WTC11 (cell line): ENCODE data around the gene ZFP92. TPM values are rescaled to one million over a fixed set of nuclear protein-coding genes. Genes with fewer than 3 reads are reported as not detected.
"Not testable (repeated sequence)": the region's sequence is repeated elsewhere in the genome, so short reads cannot be mapped to it uniquely, and the experiment has no call there.

Source experiments
- ATAC-seq: fragments of 200-7000 bp; cut with Tn5 transposase; 2 replicates; pipeline ENCODE4 v1.10.0; 2021; ENCODE audit warnings: mild to moderate bottlenecking, moderate library complexity
- CTCF ChIA-PET: fragments of 300-600 bp; sonication (Branson Sonifier 250); formaldehyde crosslinking; loops from one replicate; lab custom pipeline; 2021; ENCODE audit warnings: antibody characterized with exemption; lab: Charles Lee
- POLR2A ChIA-PET: fragments of 350-600 bp; sonication (Branson Sonifier 250); formaldehyde crosslinking; loops from one replicate; lab custom pipeline; 2021; ENCODE audit warnings: antibody characterized with exemption; lab: Charles Lee
- DNase-seq: peaks from one replicate; pipeline ENCODE4 v3.0.0; 2021; ENCODE audit warnings: low spot score
- H3K27ac Mint-ChIP-seq: 2 replicates; pipeline ENCODE4 v1.8.0; 2021; ENCODE audit warnings: mixed read lengths
- H3K27me3 Mint-ChIP-seq: 2 replicates; pipeline ENCODE4 v1.8.0; 2021; ENCODE audit warnings: low read depth, mild to moderate bottlenecking, moderate library complexity, mixed read lengths
- H3K36me3 Mint-ChIP-seq: 2 replicates; pipeline ENCODE4 v1.8.0; 2021; ENCODE audit warnings: mixed read lengths
- H3K4me1 Mint-ChIP-seq: 2 replicates; pipeline ENCODE4 v1.8.0; 2022; ENCODE audit warnings: mixed read lengths
- H3K4me3 Mint-ChIP-seq: 2 replicates; pipeline ENCODE4 v1.8.0; 2021; ENCODE audit warnings: mild to moderate bottlenecking, moderate library complexity, mixed read lengths
- H3K9me3 Mint-ChIP-seq: 2 replicates; pipeline ENCODE4 v1.8.0; 2021; ENCODE audit warnings: mixed read lengths
- CREB1 ChIP-seq: sonication (generic); formaldehyde crosslinking; IDR thresholded peaks from 2 replicates; pipeline ENCODE4 v1.8.0; 2023; ENCODE audit warnings: mild to moderate bottlenecking, missing genetic modification reagents
- E2F1 ChIP-seq: sonication (generic); formaldehyde crosslinking; IDR thresholded peaks from 2 replicates; pipeline ENCODE4 v1.8.0; 2022; ENCODE audit warnings: mild to moderate bottlenecking, missing genetic modification reagents
- ETV6 ChIP-seq: sonication (generic); formaldehyde crosslinking; IDR thresholded peaks from 2 replicates; pipeline ENCODE4 v1.8.1; 2022; ENCODE audit warnings: mild to moderate bottlenecking, missing genetic modification reagents
- FOXP1 ChIP-seq: sonication (generic); formaldehyde crosslinking; IDR thresholded peaks from 2 replicates; pipeline ENCODE4 v1.8.0; 2022; ENCODE audit warnings: missing genetic modification reagents, mild to moderate bottlenecking, moderate library complexity, borderline replicate concordance
- GRHL2 ChIP-seq: fragments of 250-450 bp; sonication (Bioruptor Pico); IDR thresholded peaks from 2 replicates; pipeline ENCODE4 v1.8.0; 2022; ENCODE audit warnings: mild to moderate bottlenecking, moderate library complexity; ENCODE audit not compliant: insufficient replicate concordance, severe bottlenecking
- JUN ChIP-seq: sonication (generic); formaldehyde crosslinking; IDR thresholded peaks from 2 replicates; pipeline ENCODE4 v1.8.0; 2023; ENCODE audit warnings: mild to moderate bottlenecking, missing genetic modification reagents
- NR3C1 ChIP-seq: sonication (generic); formaldehyde crosslinking; conservative IDR thresholded peaks from 2 replicates; pipeline ENCODE4 v1.8.1; 2023; ENCODE audit warnings: low read depth, mild to moderate bottlenecking, missing genetic modification reagents
- TCF7 ChIP-seq: sonication (generic); formaldehyde crosslinking; IDR thresholded peaks from 2 replicates; pipeline ENCODE4 v1.8.0; 2022; ENCODE audit warnings: mild to moderate bottlenecking, low read depth, missing genetic modification reagents, moderate library complexity
- USF2 ChIP-seq: sonication (generic); formaldehyde crosslinking; IDR thresholded peaks from 2 replicates; pipeline ENCODE4 v1.8.1; 2023; ENCODE audit warnings: mild to moderate bottlenecking, missing genetic modification reagents, moderate library complexity
- ZNF121 ChIP-seq: sonication (generic); formaldehyde crosslinking; IDR thresholded peaks from 2 replicates; pipeline ENCODE4 v1.8.0; 2023; ENCODE audit warnings: missing genetic modification reagents
- ZNF263 ChIP-seq: sonication (generic); formaldehyde crosslinking; IDR thresholded peaks from 2 replicates; pipeline ENCODE4 v1.8.1; 2022; ENCODE audit warnings: low read depth, mild to moderate bottlenecking, moderate library complexity, missing genetic modification reagents
- ZNF317 ChIP-seq: sonication (generic); formaldehyde crosslinking; IDR thresholded peaks from 2 replicates; pipeline ENCODE4 v1.8.1; 2023; ENCODE audit warnings: low read depth, mild to moderate bottlenecking, moderate library complexity, missing genetic modification reagents, borderline replicate concordance
- ZNF423 ChIP-seq: fragments of 250-450 bp; sonication (Bioruptor Pico); IDR thresholded peaks from 2 replicates; pipeline ENCODE4 v2.1.2; 2022; ENCODE audit warnings: mild to moderate bottlenecking, moderate library complexity
- ZSCAN18 ChIP-seq: fragments of 250-450 bp; sonication (Bioruptor Pico); IDR thresholded peaks from 2 replicates; pipeline ENCODE4 v2.1.2; 2022; ENCODE audit warnings: mild to moderate bottlenecking, moderate library complexity
- total RNA-seq: library from RNA; stranded (reverse); gene quantifications from 3 replicates; pipeline ENCODE4 v1.2.3, GENCODE V29; 2021

Gene ZFP92
- total RNA-seq, 1 experiment from 2014 or later: 0.31 TPM

- Mint-ChIP-seq H3K27ac (no peak overlapping the region), H3K4me1 (no peaks in the 10 kb centered on the region), H3K9me3 (no peaks in the 10 kb centered on the region), H3K4me3 (no peak overlapping the region), H3K27me3 (no peaks in the 10 kb centered on the region), H3K36me3 (no peaks in the 10 kb centered on the region)
- CTCF ChIA-PET: interaction anchor here (0.7 kb wide), 1 partner anchor 118 kb away, joined by 3 read pairs; no protein-coding TSS in a partner anchor
- POLR2A ChIA-PET: no interaction called here
- TF ChIP-seq ZNF263 (no peak), FOXP1 (CRISPR knock-in tag) (no peak), USF2 (CRISPR knock-in tag) (no peak), JUN (CRISPR knock-in tag) (no peak), ETV6 (CRISPR knock-in tag) (no peak), CREB1 (CRISPR knock-in tag) (no peak), TCF7 (CRISPR knock-in tag) (no peak), ZSCAN18 (CRISPR knock-in tag) (no peak), NR3C1 (CRISPR knock-in tag) (no peak), E2F1 (CRISPR knock-in tag) (no peak), GRHL2 (CRISPR knock-in tag) (no peak)
- ATAC-seq (no peak), DNase-seq (no peak)
These were observed 22.4 kb upstream of the ZFP92 start for GRCh38 chrX:153388722-153389459.

GRCh38 chrX:153389460-153389768 lies 21.9 kb upstream of the ZFP92 start:
- H3K27me3 Mint-ChIP-seq, H3K36me3 Mint-ChIP-seq, H3K27ac Mint-ChIP-seq, ATAC-seq, H3K4me3 Mint-ChIP-seq, H3K9me3 Mint-ChIP-seq, H3K4me1 Mint-ChIP-seq, DNase-seq, CTCF ChIA-PET, POLR2A ChIA-PET: not testable (repeated sequence)

- ChIA-PET POLR2A (no interaction called here), CTCF (interaction anchor here (0.6 to 0.7 kb wide), 3 partner anchors 68 to 498 kb away, joined by 3 to 5 read pairs (median 3); no protein-coding TSS in a partner anchor)
- Mint-ChIP-seq H3K27ac (no peak overlapping the region), H3K9me3 (no peaks in the 10 kb centered on the region), H3K4me1 (no peaks in the 10 kb centered on the region), H3K4me3 (no peak overlapping the region), H3K27me3 (no peaks in the 10 kb centered on the region), H3K36me3 (no peaks in the 10 kb centered on the region)
- TF ChIP-seq USF2 (CRISPR knock-in tag) (no peak), ZNF423 (no peak), ZNF121 (CRISPR knock-in tag) (no peak), ZNF317 (CRISPR knock-in tag) (no peak)
- DNase-seq (no peak), ATAC-seq (no peak)
These were observed 18.5 kb upstream of the ZFP92 start for GRCh38 chrX:153392642-153393321.
